H54 (cell line): ENCODE results near the gene TMEM258.

ENCODE experiments used
- DNase-seq: peaks from one replicate; pipeline ENCODE4 v3.0.0; 2011; ENCODE audit warnings: low spot score, mixed read lengths; ENCODE audit not compliant: insufficient read length
- FAIRE-seq: peaks from 3 replicates; lab custom pipeline; 2011; peaks lifted over from hg19 to GRCh38; lab: Jason Lieb, UNC
- POLR2A ChIP-seq: IDR thresholded peaks from 2 replicates; pipeline ENCODE4 v1.6.1; 2011; ENCODE audit warnings: low read depth, mild to moderate bottlenecking, low read length

The TMEM258 gene

GRCh38 chr11:61760946-61761345 lies 31.5 kb downstream of the TMEM258 start:
- no peak for FAIRE-seq
- TF ChIP-seq POLR2A, result no peak

GRCh38 chr11:61757213-61757862 lies 35.1 kb downstream of the TMEM258 start:
- FAIRE-seq, result no peak
- no peak for DNase-seq
- TF ChIP-seq POLR2A, result no peak

More at GRCh38 chr11:61760946-61761345, 31.5 kb downstream of the TMEM258 start:
- DNase-seq, result no peak

GRCh38 chr11:61756452-61757212 lies 35.8 kb downstream of the TMEM258 start:
- no peak for FAIRE-seq
- peak; percentile 99 for DNase-seq
- TF ChIP-seq POLR2A, result no peak

GRCh38 chr11:61756147-61756451 lies 36.3 kb downstream of the TMEM258 start:
- no peak for FAIRE-seq
- DNase-seq, result no peak
- TF ChIP-seq POLR2A, result no peak

- TF ChIP-seq POLR2A, result no peak
- DNase-seq (no peak), FAIRE-seq (no peak)
Observed at GRCh38 chr11:61754534-61755482, 37.6 kb downstream of the TMEM258 start.

- TF ChIP-seq POLR2A, result no peak
- DNase-seq (no peak), FAIRE-seq (no peak)
Observed at GRCh38 chr11:61753672-61754071, 38.7 kb downstream of the TMEM258 start.

- no peak for TF ChIP-seq POLR2A
- no peak for FAIRE-seq
- DNase-seq, result no peak
Observed at GRCh38 chr11:61752925-61753521, 39.4 kb downstream of the TMEM258 start.

- DNase-seq (peak; percentile 57), FAIRE-seq (no peak)
- TF ChIP-seq POLR2A, result peak; percentile 26; the same call in 1 of the 2 replicates
Observed at GRCh38 chr11:61752117-61752924, 40.1 kb downstream of the TMEM258 start, which contains the start of gene MYRF. Gene MYRF (plus strand): TSS chr11:61752636. CDS start chr11:61752745, 109 bp downstream.

- TF ChIP-seq POLR2A, result no peak
- DNase-seq, result no peak
- no peak for FAIRE-seq
Observed at GRCh38 chr11:61751384-61751783, 41.0 kb downstream of the TMEM258 start.

GRCh38 chr11:61750631-61751273 lies 41.6 kb downstream of the TMEM258 start:
- FAIRE-seq, result no peak
- TF ChIP-seq POLR2A, result no peak

GRCh38 chr11:61749591-61750217 lies 42.7 kb downstream of the TMEM258 start:
- no peak for TF ChIP-seq POLR2A
- DNase-seq, result no peak
- FAIRE-seq, result no peak

More at GRCh38 chr11:61750631-61751273, 41.6 kb downstream of the TMEM258 start:
- DNase-seq, result no peak

- no peak for TF ChIP-seq POLR2A
- DNase-seq, result no peak
- FAIRE-seq, result no peak
Observed at GRCh38 chr11:61747967-61748285, 44.5 kb downstream of the TMEM258 start.
